Lower leg skin (tissue), 3 donors: ENCODE data around the gene AGPAT2.

Experiments used
- CTCF ChIP-seq, 3 donors: fragments of 450-650 bp; IDR thresholded peaks; one replicate each; pipeline ENCODE4 v1.5.1; 2016; ENCODE audit warnings: antibody characterized with exemption in 3 of 3, mild to moderate bottlenecking in 3 of 3, moderate library complexity in 2 of 3
- POLR2A ChIP-seq, 2 donors: fragments of 450-650 bp; IDR thresholded peaks; one replicate each; pipeline ENCODE4 v1.6.1; 2016 to 2017; ENCODE audit warnings: antibody characterized with exemption in 2 of 2, mild to moderate bottlenecking in 1 of 2, moderate library complexity in 1 of 2

GRCh38 chr9:136644593-136645351 is 42.5 kb downstream of the AGPAT2 start:
- TF ChIP-seq POLR2A (IDR thresholded peaks at IDR 0.05) (no peak), CTCF (IDR thresholded peaks at IDR 0.05) (peak in 1 of 3 donors; percentile 94)
